Liver (tissue), 9 donors: ENCODE results near the gene RASL11B. TPM values are rescaled to one million over a fixed set of nuclear protein-coding genes. Genes with fewer than 3 reads are reported as not detected.
"Not testable (repeated sequence)": the region's sequence is repeated elsewhere in the genome, so short reads cannot be mapped to it uniquely, and the experiment has no call there.

Experiments used
- DNase-seq: peaks from one replicate; pipeline ENCODE4 v3.0.0-alpha.2; 2017; ENCODE audit warnings: low spot score
- H3K27ac ChIP-seq, 2 donors: one replicate each; pipeline ENCODE4 v1.7.0; 2013; ENCODE audit warnings: inconsistent platforms in 2 of 2, low read length in 2 of 2, control low read depth in 1 of 2, low read depth in 1 of 2, mild to moderate bottlenecking in 1 of 2
- H3K27me3 ChIP-seq, 4 donors: one replicate each; pipeline versions ENCODE4 v1.6.1 to v1.7.0; 2013; ENCODE audit warnings: low read length in 3 of 4, inconsistent platforms in 1 of 4, mild to moderate bottlenecking in 1 of 4, moderate library complexity in 1 of 4; ENCODE audit not compliant: control insufficient read depth in 4 of 4, insufficient read depth in 4 of 4
- H3K36me3 ChIP-seq, 4 donors: one replicate each; pipeline versions ENCODE4 v1.6.1 to v1.7.0; 2013; ENCODE audit warnings: low read length in 3 of 4, mild to moderate bottlenecking in 3 of 4, low read depth in 1 of 4, moderate library complexity in 1 of 4; ENCODE audit not compliant: control insufficient read depth in 4 of 4, insufficient read depth in 3 of 4
- H3K4me1 ChIP-seq, 4 donors: one replicate each; pipeline versions ENCODE4 v1.6.1 to v1.7.0; 2013; ENCODE audit warnings: low read length in 3 of 4, mild to moderate bottlenecking in 3 of 4, moderate library complexity in 1 of 4; ENCODE audit not compliant: control insufficient read depth in 4 of 4, insufficient read depth in 4 of 4
- H3K4me3 ChIP-seq, 3 donors: one replicate each; pipeline versions ENCODE4 v1.6.1 to v1.7.0; 2013; ENCODE audit warnings: low read length in 3 of 3, control low read depth in 1 of 3, low read depth in 1 of 3, mild to moderate bottlenecking in 1 of 3
- H3K9ac ChIP-seq, 2 donors: one replicate each; pipeline ENCODE4 v1.7.0; 2013; ENCODE audit warnings: low read length in 2 of 2, mild to moderate bottlenecking in 2 of 2, moderate library complexity in 2 of 2, control low read depth in 1 of 2, low read depth in 1 of 2
- H3K9me3 ChIP-seq, 4 donors: one replicate each; pipeline versions ENCODE4 v1.6.1 to v1.7.0; 2013; ENCODE audit warnings: low read length in 3 of 4; ENCODE audit not compliant: control insufficient read depth in 4 of 4
- JUND ChIP-seq, 2 donors: IDR thresholded peaks; 2 replicates each; pipeline ENCODE4 v1.6.1; 2016; ENCODE audit warnings: antibody characterized with exemption in 2 of 2
- RAD21 ChIP-seq, 2 donors: IDR thresholded peaks; 2 replicates each; pipeline ENCODE4 v1.6.1; 2016; ENCODE audit warnings: antibody characterized with exemption in 2 of 2, mild to moderate bottlenecking in 2 of 2
- SP1 ChIP-seq: IDR thresholded peaks from 2 replicates; pipeline ENCODE4 v1.6.1; 2018; ENCODE audit warnings: antibody characterized with exemption, mild to moderate bottlenecking
- YY1 ChIP-seq: IDR thresholded peaks from 2 replicates; pipeline ENCODE4 v1.6.1; 2016; ENCODE audit warnings: antibody characterized with exemption, mild to moderate bottlenecking
- WGBS: extraction: QIAGEN DNeasy Blood & Tissue Kit; methylation state at CpG from one replicate; pipeline ENCODE4 v1.1.7; 2013; 5-methylcytosine and 5-hydroxymethylcytosine counted together
- polyA plus RNA-seq, 2 donors: library from polyadenylated mRNA; stranded (reverse) in 1 of 2; unstranded in 1 of 2; fragments of 200-250 nt in 1 of 2; fragments of >200 nt in 1 of 2; fragmentation: Nextera tagmentation in 1 of 2; extraction: Ambion mirVana in 1 of 2; gene quantifications; one replicate each; pipeline versions ENCODE4 v1.2.1 to v1.2.3, GENCODE V29; 2013 to 2015
- total RNA-seq, 2 donors: library from RNA; depleted of rRNA; stranded (reverse); fragments of >200 nt; gene quantifications; one replicate each; pipeline ENCODE4 v1.2.3, GENCODE V29; 2014
- TF ChIP-seq, protein P1 (sequence below): IDR thresholded peaks from 2 replicates; pipeline ENCODE4 v1.6.1; 2016; ENCODE audit warnings: antibody characterized with exemption
- TF ChIP-seq, protein P2 (sequence below): IDR thresholded peaks from 2 replicates; pipeline ENCODE4 v1.6.1; 2016; ENCODE audit warnings: antibody characterized with exemption, mild to moderate bottlenecking
- TF ChIP-seq, protein P3 (sequence below): IDR thresholded peaks from 2 replicates; pipeline ENCODE4 v1.6.1; 2016; ENCODE audit warnings: antibody characterized with exemption
- TF ChIP-seq, protein P4 (sequence below): IDR thresholded peaks from 2 replicates; pipeline ENCODE4 v1.6.1; 2016; ENCODE audit warnings: antibody characterized with exemption
- donor health status: healthy.
- donor health status: healthy.
- donor health status: healthy.
- donor health status: healthy.
- donor health status: healthy.

Gene RASL11B
- total and polyA plus RNA-seq, 4 donors: 0.19 to 1.0 (median 0.61) TPM

DNA sequence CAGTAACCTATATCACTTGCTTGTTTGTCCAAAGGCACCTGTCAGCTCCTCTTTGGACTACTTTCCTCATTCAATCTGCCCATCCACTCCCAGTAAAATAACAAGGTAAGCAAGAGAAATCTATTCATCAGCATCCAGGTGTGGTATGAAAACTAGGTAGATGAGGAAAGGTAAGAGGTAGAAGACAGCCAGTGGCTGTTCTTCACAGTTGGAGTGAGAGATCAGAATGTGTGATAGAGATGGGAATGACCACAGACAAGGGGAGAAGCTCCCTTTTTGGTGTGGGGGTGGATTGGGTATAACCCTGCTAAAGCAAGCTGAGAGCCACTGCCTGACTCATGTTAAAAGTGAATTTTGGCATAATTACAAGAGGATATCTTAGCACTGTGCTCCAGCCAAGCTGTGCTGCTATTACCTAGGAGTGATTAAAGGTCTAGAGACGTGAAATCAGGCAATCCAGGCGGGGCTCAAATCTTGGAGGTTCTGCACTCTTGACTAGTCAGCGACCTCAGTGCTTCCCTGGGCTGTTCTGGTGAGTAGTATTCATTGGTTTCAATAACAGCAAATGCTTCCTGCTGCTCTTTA is 28.1 kb upstream of the RASL11B start:
- Histone ChIP-seq H3K36me3 (no peaks in the 10 kb centered on the region), H3K4me1 (no peaks in the 10 kb centered on the region), H3K27me3 (no peaks in the 10 kb centered on the region), H3K4me3 (no peak overlapping the region), H3K9me3 (no peaks in the 10 kb centered on the region), H3K27ac (no peak overlapping the region), H3K9ac (no peak overlapping the region)
- TF ChIP-seq RAD21 (IDR thresholded peaks at IDR 0.05): no peak
- TF ChIP-seq SP1: no peak
- no peak for TF ChIP-seq YY1
- TF ChIP-seq, protein P1, sequence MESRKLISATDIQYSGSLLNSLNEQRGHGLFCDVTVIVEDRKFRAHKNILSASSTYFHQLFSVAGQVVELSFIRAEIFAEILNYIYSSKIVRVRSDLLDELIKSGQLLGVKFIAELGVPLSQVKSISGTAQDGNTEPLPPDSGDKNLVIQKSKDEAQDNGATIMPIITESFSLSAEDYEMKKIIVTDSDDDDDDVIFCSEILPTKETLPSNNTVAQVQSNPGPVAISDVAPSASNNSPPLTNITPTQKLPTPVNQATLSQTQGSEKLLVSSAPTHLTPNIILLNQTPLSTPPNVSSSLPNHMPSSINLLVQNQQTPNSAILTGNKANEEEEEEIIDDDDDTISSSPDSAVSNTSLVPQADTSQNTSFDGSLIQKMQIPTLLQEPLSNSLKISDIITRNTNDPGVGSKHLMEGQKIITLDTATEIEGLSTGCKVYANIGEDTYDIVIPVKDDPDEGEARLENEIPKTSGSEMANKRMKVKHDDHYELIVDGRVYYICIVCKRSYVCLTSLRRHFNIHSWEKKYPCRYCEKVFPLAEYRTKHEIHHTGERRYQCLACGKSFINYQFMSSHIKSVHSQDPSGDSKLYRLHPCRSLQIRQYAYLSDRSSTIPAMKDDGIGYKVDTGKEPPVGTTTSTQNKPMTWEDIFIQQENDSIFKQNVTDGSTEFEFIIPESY: no peak
- TF ChIP-seq, protein P2, sequence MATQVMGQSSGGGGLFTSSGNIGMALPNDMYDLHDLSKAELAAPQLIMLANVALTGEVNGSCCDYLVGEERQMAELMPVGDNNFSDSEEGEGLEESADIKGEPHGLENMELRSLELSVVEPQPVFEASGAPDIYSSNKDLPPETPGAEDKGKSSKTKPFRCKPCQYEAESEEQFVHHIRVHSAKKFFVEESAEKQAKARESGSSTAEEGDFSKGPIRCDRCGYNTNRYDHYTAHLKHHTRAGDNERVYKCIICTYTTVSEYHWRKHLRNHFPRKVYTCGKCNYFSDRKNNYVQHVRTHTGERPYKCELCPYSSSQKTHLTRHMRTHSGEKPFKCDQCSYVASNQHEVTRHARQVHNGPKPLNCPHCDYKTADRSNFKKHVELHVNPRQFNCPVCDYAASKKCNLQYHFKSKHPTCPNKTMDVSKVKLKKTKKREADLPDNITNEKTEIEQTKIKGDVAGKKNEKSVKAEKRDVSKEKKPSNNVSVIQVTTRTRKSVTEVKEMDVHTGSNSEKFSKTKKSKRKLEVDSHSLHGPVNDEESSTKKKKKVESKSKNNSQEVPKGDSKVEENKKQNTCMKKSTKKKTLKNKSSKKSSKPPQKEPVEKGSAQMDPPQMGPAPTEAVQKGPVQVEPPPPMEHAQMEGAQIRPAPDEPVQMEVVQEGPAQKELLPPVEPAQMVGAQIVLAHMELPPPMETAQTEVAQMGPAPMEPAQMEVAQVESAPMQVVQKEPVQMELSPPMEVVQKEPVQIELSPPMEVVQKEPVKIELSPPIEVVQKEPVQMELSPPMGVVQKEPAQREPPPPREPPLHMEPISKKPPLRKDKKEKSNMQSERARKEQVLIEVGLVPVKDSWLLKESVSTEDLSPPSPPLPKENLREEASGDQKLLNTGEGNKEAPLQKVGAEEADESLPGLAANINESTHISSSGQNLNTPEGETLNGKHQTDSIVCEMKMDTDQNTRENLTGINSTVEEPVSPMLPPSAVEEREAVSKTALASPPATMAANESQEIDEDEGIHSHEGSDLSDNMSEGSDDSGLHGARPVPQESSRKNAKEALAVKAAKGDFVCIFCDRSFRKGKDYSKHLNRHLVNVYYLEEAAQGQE: no peak
- TF ChIP-seq, protein P3, sequence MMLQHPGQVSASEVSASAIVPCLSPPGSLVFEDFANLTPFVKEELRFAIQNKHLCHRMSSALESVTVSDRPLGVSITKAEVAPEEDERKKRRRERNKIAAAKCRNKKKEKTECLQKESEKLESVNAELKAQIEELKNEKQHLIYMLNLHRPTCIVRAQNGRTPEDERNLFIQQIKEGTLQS: no peak
- TF ChIP-seq JUND (IDR thresholded peaks at IDR 0.05): no peak
- no peak for DNase-seq
- 81% methylated on average over 3 of the region's 3 CpGs for WGBS

DNA sequence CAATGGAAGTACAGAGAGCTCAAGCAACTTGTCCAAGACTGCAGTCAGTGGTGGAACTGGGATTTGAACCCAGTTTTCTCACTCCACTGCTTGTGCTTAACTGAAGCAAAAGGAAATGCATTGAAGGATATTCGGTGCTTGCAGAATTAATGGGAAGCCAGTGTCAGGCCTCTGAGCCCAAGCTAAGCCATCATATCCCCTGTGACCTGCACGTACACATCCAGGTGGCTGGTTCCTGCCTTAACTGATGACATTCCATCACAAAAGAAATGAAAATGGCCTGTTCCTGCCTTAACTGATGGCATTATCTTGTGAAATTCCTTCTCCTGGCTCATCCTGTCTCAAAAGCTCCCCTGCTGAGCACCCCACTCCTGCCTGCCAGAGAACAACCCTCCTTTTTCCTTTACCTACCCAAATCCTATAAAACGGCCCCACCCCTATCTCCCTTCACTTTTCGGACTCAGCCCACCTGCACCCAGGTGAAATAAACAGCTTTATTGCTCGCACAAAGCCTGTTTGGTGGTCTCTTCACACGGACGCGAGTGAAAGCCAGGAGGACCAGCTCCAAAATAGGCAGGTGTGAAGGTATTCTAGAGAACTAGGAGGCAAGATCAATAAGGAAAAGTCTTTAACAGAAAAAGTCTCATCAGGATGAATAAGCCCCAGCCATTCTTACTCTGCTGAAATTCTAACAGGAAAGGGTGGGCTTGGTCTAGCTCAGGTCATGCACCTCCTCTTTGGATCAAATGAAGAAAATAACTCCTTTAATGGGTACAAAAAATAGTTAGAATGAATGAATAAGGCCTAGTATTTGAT is 27.3 kb upstream of the RASL11B start:
- not testable (repeated sequence) for H3K27me3 ChIP-seq, H3K9ac ChIP-seq, H3K4me1 ChIP-seq, H3K4me3 ChIP-seq, H3K36me3 ChIP-seq, DNase-seq, H3K9me3 ChIP-seq, H3K27ac ChIP-seq
- WGBS: 89% methylated on average over 8 of the region's 8 CpGs

DNA sequence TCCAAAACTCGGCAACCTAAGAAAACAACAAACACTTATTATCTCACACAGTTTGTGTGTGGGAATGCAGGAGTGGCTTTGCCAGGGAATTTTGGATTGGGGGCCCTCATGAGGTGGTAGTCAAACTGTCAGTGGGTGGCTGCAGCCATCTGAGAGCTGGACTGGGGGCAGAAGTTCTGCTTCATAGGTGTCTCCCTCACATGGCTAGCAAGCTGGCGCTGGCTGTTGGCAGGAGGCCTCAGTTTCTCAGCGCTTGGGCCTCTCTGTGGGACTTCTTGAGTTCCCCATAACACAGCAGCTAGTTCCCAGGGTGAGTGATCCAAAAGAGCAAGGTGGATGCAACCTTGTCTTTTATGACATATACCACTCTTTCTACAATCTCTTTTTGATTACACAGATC is 26.0 kb upstream of the RASL11B start:
- 92% methylated on average over 3 of the region's 3 CpGs for WGBS
- no peaks in the 10 kb centered on the region for H3K27me3 ChIP-seq
- TF ChIP-seq, protein P4, sequence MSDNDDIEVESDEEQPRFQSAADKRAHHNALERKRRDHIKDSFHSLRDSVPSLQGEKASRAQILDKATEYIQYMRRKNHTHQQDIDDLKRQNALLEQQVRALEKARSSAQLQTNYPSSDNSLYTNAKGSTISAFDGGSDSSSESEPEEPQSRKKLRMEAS: no peak
- TF ChIP-seq SP1: no peak
- H3K4me3 ChIP-seq: no peak overlapping the region
- no peak for DNase-seq
- no peak overlapping the region for H3K9ac ChIP-seq
- no peaks in the 10 kb centered on the region for H3K4me1 ChIP-seq
- no peaks in the 10 kb centered on the region for H3K9me3 ChIP-seq
- no peak overlapping the region for H3K27ac ChIP-seq
- no peaks in the 10 kb centered on the region for H3K36me3 ChIP-seq
